SJSA1 (cell line): Measurements from ENCODE around the gene TNFSF8. TPM values are rescaled to one million over a fixed set of nuclear protein-coding genes. Genes with fewer than 3 reads are reported as not detected.

ENCODE experiments used
- DNase-seq, 2 experiments: peaks; one replicate each; pipeline ENCODE4 v3.0.0-alpha.2; 2015 to 2020; ENCODE audit warnings: low spot score in 2 of 2, low read depth in 1 of 2
- H3K27ac ChIP-seq: fragments of 250-450 bp; sonication (Bioruptor Pico); 2 replicates; pipeline ENCODE4 v1.5.1; 2020; ENCODE audit warnings: mild to moderate bottlenecking, moderate library complexity
- H3K27me3 ChIP-seq: fragments of 250-450 bp; sonication (Bioruptor Pico); replicated peaks from 2 replicates; pipeline ENCODE4 v1.5.1; 2020; ENCODE audit warnings: mild to moderate bottlenecking, moderate library complexity
- H3K36me3 ChIP-seq: fragments of 250-450 bp; sonication (Bioruptor Pico); 2 replicates; pipeline ENCODE4 v1.5.1; 2020; ENCODE audit warnings: mild to moderate bottlenecking
- H3K4me1 ChIP-seq: fragments of 250-450 bp; sonication (Bioruptor Pico); replicated peaks from 2 replicates; pipeline ENCODE4 v1.6.1; 2021; ENCODE audit warnings: mild to moderate bottlenecking
- H3K4me3 ChIP-seq: fragments of 250-450 bp; sonication (Bioruptor Pico); 2 replicates; pipeline ENCODE4 v1.5.1; 2020; ENCODE audit warnings: mild to moderate bottlenecking
- H3K9me3 ChIP-seq: fragments of 250-450 bp; sonication (Bioruptor Pico); replicated peaks from 2 replicates; pipeline ENCODE4 v1.5.1; 2020; ENCODE audit warnings: mild to moderate bottlenecking
- total RNA-seq: library from RNA; depleted of rRNA; stranded (reverse); fragments of >200 nt; shearing (Covaris generic); gene quantifications from 2 replicates; pipeline ENCODE4 v1.2.3, GENCODE V29; 2014; rRNA removed

TNFSF8 gene
- total RNA-seq, 1 experiment from 2014 or later = not detected

DNA sequence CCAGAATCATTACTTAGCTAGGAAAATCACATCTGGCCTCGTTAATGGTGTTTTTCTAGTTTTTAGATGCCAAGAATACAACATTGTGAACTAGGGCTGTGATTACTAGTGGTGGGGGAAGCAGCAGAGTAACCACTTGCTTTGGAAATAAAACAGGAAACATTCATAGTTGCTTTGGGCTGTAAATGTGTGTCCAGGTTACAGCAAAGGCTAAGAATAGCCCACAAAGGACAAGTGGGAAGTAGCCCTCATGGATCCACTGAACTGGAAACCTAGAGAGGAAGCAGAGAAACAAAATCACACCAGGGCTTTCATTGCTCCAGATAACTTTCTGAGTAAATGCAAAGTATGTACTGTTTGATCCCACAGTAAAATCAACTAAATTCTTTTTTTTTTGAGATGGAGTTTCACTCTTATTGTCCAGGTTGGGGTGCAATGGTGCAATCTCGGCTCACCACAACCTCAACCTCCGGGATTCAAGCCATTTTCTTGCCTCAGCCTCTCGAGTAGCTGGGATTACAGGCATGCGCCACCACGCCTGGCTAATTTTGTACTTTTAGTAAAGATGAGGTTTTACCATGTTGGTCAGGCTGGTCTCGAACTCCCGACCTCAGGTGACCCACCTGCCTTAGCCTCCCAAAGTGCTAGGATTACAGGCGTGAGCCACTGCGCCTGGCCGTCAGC, 68.3 kb downstream of the TNFSF8 start:
- H3K27me3 ChIP-seq = no peaks in the 10 kb centered on the region
- H3K36me3 ChIP-seq = no peaks in the 10 kb centered on the region
- H3K27ac ChIP-seq = no peak overlapping the region
- no peak for DNase-seq
- no peaks in the 10 kb centered on the region for H3K4me1 ChIP-seq
- H3K4me3 ChIP-seq = no peak overlapping the region
- no peaks in the 10 kb centered on the region for H3K9me3 ChIP-seq

DNA sequence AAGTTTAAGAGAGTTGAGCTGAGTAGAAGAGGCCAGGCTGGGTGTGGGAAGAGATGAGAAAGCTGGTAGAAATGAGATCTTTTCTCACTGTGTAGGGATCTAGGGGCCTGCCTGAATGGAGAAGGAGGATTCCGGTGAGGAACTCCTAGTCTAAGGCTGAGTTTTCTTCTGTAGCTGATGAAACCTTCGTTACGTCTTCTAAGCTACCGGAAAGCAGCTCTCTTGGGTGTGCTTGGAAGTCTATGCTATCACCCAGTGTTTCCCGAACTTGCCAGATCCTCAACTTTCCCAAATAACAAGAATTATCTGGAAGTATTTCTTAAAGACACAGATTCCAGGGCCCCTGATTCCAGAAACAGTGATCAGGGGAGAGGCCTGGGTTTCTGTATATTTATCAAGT, 69.1 kb downstream of the TNFSF8 start:
- Histone ChIP-seq H3K36me3 (no peaks in the 10 kb centered on the region), H3K4me3 (no peak overlapping the region), H3K27me3 (no peaks in the 10 kb centered on the region), H3K9me3 (no peaks in the 10 kb centered on the region), H3K27ac (no peak overlapping the region), H3K4me1 (no peaks in the 10 kb centered on the region)
- no peak for DNase-seq

DNA sequence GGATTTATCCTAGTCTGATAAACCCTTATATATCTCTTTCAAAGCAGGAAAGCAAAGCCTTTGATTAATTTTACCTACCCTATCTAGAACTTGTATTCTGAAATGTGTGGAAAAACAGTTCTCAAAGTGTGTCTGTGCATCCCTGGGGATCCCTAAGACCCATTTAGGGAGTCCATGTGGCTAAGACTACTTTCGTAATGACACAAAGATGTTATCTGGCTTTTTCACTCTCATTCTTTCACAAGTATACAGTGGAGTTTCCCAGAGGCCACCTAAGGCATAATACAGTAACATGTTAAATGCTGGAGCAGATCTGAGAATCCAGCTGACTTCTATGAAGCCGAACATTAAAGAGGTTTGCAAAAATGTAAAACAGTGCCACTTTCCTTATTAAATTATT, 70.2 kb downstream of the TNFSF8 start:
- Histone ChIP-seq H3K4me1 (no peaks in the 10 kb centered on the region), H3K36me3 (no peaks in the 10 kb centered on the region), H3K27me3 (no peaks in the 10 kb centered on the region), H3K9me3 (no peaks in the 10 kb centered on the region), H3K4me3 (no peak overlapping the region), H3K27ac (no peak overlapping the region)
- DNase-seq = no peak

DNA sequence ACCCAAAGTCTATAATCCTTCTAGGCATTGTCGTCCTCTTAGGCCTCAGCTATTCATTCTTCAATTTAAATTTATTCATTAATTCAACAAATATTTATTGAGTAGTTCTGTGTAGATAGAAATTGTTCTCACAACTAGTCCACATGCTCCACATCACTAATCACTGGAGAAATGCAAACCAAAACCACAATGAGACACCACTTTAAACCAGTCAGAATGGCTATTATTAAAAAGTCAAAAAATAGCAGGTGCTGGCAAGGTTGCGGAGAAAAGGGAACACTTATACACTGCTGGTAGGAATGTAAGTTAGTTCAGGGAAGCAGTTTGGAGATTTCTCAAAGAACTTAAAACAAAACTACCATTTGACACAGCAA, 73.5 kb downstream of the TNFSF8 start:
- Histone ChIP-seq H3K4me3 (no peak overlapping the region), H3K27me3 (no peaks in the 10 kb centered on the region), H3K27ac (no peak overlapping the region), H3K9me3 (no peaks in the 10 kb centered on the region), H3K4me1 (no peaks in the 10 kb centered on the region), H3K36me3 (no peaks in the 10 kb centered on the region)
- no peak for DNase-seq

DNA sequence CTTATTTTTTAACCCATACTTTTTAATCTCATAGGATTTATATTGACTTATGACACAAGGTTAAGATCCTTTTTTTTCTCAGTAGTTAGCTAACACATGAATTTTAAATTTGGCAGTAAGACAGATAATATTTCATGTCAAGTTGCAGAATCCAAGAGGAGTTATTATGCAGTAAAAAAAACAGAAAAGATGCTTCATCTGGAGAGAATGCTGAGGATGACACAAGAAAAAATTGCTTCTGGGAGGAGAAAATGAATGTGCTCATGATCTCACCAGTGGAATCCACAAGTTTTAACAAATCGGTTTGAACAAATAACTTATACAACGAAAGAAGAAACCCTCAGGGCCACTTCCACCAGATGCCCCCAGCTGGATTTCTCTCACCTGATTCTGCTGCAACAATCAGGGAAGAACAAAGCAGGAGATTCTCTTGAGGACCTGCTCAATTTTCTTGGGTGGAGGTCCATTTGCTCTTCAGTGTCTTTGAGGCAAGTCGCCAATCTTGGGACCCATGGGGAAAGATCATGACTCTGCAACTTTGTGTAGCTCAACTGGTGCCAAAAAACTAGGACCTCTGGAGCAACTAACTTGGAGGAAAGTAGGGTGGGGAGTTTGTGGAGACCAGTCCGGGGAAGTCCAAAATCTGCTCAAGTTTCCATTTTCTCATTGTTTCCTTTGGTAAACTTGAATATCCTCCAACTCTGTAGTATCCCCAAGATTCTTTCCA, 74.0 kb downstream of the TNFSF8 start:
- no peaks in the 10 kb centered on the region for H3K9me3 ChIP-seq
- H3K4me3 ChIP-seq = no peak overlapping the region
- H3K36me3 ChIP-seq = no peaks in the 10 kb centered on the region
- H3K27me3 ChIP-seq = no peaks in the 10 kb centered on the region
- H3K27ac ChIP-seq = no peak overlapping the region
- no peak for DNase-seq
- H3K4me1 ChIP-seq = no peaks in the 10 kb centered on the region; the same call in 1 of the 2 replicates

DNA sequence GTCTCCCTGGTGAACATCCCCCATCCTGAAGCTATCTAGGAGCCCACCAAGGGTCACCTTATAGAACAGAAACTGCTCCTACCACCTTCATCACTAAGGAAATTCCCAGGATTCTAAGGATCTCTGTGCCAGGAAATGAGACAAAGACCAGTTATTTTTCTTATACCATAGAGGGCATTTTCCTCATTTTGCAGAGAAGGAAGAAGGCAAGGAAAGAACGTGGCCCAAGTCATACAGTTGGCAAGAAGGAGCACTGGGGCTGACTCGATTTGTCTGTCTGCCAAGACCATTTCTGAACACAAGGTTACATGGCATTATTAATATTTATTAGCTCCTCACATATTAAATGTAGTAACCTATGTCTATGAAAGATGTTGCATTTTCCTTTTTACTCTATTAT, 74.9 kb downstream of the TNFSF8 start:
- H3K4me1 ChIP-seq = no peaks in the 10 kb centered on the region; the same call in 1 of the 2 replicates
- no peaks in the 10 kb centered on the region for H3K27me3 ChIP-seq
- no peak for DNase-seq
- H3K4me3 ChIP-seq = no peak overlapping the region
- no peak overlapping the region for H3K27ac ChIP-seq
- H3K9me3 ChIP-seq = no peaks in the 10 kb centered on the region
- no peaks in the 10 kb centered on the region for H3K36me3 ChIP-seq

DNA sequence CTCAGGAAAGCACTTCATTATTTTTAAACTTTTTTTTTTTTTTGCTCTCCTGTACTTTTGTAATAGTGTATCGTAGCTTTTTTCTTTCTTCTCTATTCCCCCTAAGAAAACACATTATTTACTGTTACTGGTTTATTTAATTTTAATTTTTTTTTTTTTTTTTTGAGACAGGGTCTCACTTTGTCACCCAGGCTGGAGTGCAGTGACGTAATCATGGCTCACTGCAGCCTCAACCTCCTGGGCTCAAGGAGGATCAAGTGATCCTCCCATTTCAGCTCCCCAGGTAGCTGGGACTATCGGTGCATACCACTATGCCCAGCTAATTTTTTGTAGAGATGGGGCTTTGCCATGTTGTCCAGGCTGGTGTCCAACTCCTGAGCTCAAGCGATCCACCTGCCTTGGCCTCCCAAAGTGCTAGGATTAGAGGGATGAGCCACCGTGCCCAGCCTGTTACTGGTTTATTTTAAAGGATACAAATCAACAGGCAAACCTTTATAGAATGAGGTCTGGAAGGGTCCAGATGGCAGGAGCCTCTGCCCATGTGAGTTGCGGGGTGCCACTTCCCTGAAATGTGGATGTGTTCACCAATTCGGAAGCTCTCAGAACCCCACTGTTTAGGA, 75.5 kb downstream of the TNFSF8 start:
- DNase-seq = no peak
- H3K4me3 ChIP-seq = no peak overlapping the region
- H3K27me3 ChIP-seq = no peaks in the 10 kb centered on the region
- no peak overlapping the region for H3K27ac ChIP-seq
- no peaks in the 10 kb centered on the region for H3K36me3 ChIP-seq
- H3K9me3 ChIP-seq = no peaks in the 10 kb centered on the region
- no peaks in the 10 kb centered on the region; the same call in 1 of the 2 replicates for H3K4me1 ChIP-seq

DNA sequence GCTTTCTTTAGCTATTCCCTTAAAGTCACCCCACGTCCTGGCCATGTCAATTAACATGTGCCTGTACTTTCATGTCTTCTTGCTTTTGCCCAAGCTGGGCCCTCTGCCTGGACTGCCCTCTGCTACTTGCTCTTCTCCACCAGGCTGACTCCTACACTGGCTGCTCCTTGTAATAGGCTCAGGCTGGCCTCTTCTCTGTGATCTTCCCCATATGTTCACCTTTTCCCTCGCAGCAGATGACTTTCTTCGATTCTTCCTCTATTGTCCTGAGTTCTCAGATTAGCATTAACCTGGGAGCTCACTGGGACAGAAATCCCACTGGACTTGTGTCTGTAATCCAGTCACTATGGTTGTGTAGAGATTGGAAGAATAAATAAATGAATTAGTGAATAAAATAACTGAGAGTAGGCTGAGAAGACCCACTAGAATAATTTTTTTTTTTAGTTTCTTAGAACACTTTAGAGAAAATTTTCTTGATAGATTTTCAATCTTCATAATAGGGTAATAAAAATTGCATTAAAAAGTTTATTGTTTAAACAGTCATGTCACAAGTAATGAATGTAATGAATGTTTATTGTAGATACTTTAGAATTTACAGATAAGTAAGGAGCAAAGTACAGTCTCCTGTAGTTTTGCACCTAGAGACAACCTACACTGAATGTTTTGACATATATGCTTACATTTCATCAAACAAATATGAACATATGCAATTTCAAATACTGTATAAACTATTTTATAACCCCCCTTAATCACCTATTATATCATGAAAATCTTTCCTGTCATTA, 77.1 kb downstream of the TNFSF8 start:
- Histone ChIP-seq H3K27me3 (no peaks in the 10 kb centered on the region), H3K36me3 (no peaks in the 10 kb centered on the region), H3K9me3 (no peaks in the 10 kb centered on the region), H3K4me1 (no peaks in the 10 kb centered on the region; the same call in 1 of the 2 replicates), H3K4me3 (no peak overlapping the region), H3K27ac (no peak overlapping the region)
- DNase-seq = no peak

DNA sequence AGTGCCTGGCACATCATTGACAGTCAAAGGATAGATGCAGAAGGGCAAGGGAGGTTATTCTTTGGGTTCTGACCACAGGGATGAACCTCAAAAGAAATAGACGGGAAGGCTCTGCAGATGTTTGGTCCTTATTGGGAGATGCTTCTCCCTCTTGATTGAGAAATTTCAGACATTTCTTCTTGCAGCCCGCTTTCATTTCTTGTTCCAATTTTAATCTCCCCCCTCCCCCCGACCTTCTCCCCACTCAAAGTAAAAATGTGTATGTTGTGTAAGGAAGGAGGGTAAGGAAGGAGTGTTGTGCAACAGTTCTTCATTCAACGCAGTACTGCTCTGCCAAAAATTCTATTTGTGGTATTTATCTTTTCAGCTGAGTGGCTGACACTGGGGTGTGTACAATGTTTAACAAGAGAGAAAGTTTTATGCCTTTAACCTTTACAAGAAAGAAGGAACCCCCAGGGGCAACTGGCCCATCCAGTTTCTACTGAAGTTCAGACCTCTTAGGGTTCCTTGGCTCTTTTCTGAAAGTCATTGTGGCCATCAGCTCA, 78.3 kb downstream of the TNFSF8 start:
- Histone ChIP-seq H3K4me1 (no peaks in the 10 kb centered on the region; the same call in 1 of the 2 replicates), H3K27me3 (no peaks in the 10 kb centered on the region), H3K4me3 (no peak overlapping the region), H3K27ac (no peak overlapping the region), H3K9me3 (no peaks in the 10 kb centered on the region), H3K36me3 (no peaks in the 10 kb centered on the region)
- DNase-seq = no peak

DNA sequence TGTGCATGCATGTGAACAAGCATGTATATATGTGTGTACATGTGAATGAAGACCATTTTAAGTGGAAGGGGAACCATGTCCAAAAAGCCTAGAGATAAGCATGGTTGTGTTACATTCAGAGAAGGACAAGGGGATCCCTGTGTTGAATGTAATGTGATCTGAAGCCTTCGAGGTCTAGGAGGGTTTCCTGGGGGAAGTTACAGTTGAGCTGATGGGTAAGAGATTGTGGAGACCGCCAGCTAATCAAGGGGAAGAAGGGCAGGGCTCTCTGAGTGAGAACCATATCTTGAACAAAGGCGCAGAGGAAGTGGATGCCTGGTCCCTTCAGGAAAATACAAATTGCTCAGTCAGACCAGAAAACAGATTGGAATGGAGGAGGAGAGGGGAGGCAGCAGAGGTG, 79.1 kb downstream of the TNFSF8 start:
- Histone ChIP-seq H3K4me3 (no peak overlapping the region), H3K27me3 (no peaks in the 10 kb centered on the region), H3K36me3 (no peaks in the 10 kb centered on the region), H3K9me3 (no peaks in the 10 kb centered on the region), H3K27ac (no peak overlapping the region), H3K4me1 (no peaks in the 10 kb centered on the region; the same call in 1 of the 2 replicates)
- no peak for DNase-seq

Other genes with a start within 250 kb of the TNFSF8 start
- not detected in 2 replicates for gene TEX48, start 248.4 kb downstream of the TNFSF8 start, total RNA-seq
- gene TNFSF15, start 124.6 kb downstream of the TNFSF8 start, total RNA-seq = not detected in 2 replicates
- 35.7 and 37.6 TPM in 2 replicates for gene TNC, start 187.6 kb upstream of the TNFSF8 start, total RNA-seq